Tibial nerve (tissue), 4 donors: Measurements from ENCODE around the gene MAP3K1.

Experiments used
- CTCF ChIP-seq, 5 experiments: fragments of 200-600 bp in 3 of 5; fragments of 450-650 bp in 2 of 5; sonication (generic) in 3 of 5; IDR thresholded peaks; one replicate each; pipeline ENCODE4 v1.5.1; 2016 to 2019; ENCODE audit warnings: antibody characterized with exemption in 5 of 5, mild to moderate bottlenecking in 3 of 5, moderate library complexity in 2 of 5
- EP300 ChIP-seq, 2 donors: sonication (generic); formaldehyde crosslinking; IDR thresholded peaks; one replicate each; pipeline ENCODE4 v1.6.1; 2017; ENCODE audit warnings: antibody characterized with exemption in 2 of 2, mild to moderate bottlenecking in 1 of 2
- POLR2A ChIP-seq, 2 donors: fragments of 450-650 bp; IDR thresholded peaks; one replicate each; pipeline ENCODE4 v1.6.1; 2017; ENCODE audit warnings: antibody characterized with exemption in 2 of 2, mild to moderate bottlenecking in 2 of 2, moderate library complexity in 2 of 2

- TF ChIP-seq POLR2A (IDR thresholded peaks at IDR 0.05) (no peak), CTCF (IDR thresholded peaks at IDR 0.05) (no peak), EP300 (IDR thresholded peaks at IDR 0.05) (no peak)
Measured at GRCh38 chr5:56934325-56934724, 119.0 kb downstream of the MAP3K1 start.
